Skeletal muscle satellite cell (primary cell): ENCODE measurements around the gene ZNF609.
"Not testable (repeated sequence)": the region's sequence is repeated elsewhere in the genome, so short reads cannot be mapped to it uniquely, and the experiment has no call there.

Source experiments
- H3K27me3 ChIP-seq: 2 replicates; pipeline ENCODE4 v1.7.0; 2013; ENCODE audit warnings: low read length; ENCODE audit not compliant: control insufficient read depth, insufficient read depth
- H3K36me3 ChIP-seq: 2 replicates; pipeline ENCODE4 v1.7.0; 2013; ENCODE audit warnings: mild to moderate bottlenecking, control low read depth, low read length; ENCODE audit not compliant: insufficient read depth
- H3K4me1 ChIP-seq: 2 replicates; pipeline ENCODE4 v1.7.0; 2013; ENCODE audit warnings: low read length; ENCODE audit not compliant: control insufficient read depth, insufficient read depth
- H3K4me2 ChIP-seq: 2 replicates; pipeline ENCODE4 v1.7.0; 2013; ENCODE audit warnings: mild to moderate bottlenecking, low read length
- H3K4me3 ChIP-seq: 2 replicates; pipeline ENCODE4 v1.7.0; 2013; ENCODE audit warnings: low read length
- H3K9ac ChIP-seq: 2 replicates; pipeline ENCODE4 v1.7.0; 2013; ENCODE audit warnings: mild to moderate bottlenecking, low read depth, low read length, moderate library complexity
- H3K9me3 ChIP-seq: replicated peaks from 2 replicates; pipeline ENCODE4 v1.7.0; 2013; ENCODE audit warnings: mild to moderate bottlenecking, control low read depth, low read length

ZNF609 gene

DNA sequence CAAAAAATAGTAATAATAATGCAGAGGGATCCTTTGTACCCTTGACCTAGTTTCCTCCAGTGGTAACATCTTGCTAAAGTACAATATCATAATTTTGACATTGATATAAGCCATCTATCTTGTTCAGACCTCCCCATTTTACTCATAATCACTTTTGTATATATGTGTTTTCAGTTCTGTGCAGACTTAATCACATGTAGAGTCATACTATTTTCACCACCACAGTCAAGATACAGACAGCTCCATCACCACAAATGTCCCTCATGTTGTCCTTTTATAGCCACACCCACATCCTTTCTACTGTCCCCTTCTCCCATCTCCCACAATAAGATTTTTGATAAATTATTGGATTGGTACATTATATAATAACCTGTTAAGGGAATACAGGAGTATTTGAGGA, 25.4 kb downstream of the ZNF609 start:
- Histone ChIP-seq H3K4me1 (no peaks in the 10 kb centered on the region), H3K36me3 (peaks cover 5% of the 10 kb centered on the region), H3K4me3 (no peak overlapping the region), H3K4me2 (no peak overlapping the region), H3K9me3 (no peaks in the 10 kb centered on the region), H3K27me3 (no peaks in the 10 kb centered on the region), H3K9ac (no peak overlapping the region)

DNA sequence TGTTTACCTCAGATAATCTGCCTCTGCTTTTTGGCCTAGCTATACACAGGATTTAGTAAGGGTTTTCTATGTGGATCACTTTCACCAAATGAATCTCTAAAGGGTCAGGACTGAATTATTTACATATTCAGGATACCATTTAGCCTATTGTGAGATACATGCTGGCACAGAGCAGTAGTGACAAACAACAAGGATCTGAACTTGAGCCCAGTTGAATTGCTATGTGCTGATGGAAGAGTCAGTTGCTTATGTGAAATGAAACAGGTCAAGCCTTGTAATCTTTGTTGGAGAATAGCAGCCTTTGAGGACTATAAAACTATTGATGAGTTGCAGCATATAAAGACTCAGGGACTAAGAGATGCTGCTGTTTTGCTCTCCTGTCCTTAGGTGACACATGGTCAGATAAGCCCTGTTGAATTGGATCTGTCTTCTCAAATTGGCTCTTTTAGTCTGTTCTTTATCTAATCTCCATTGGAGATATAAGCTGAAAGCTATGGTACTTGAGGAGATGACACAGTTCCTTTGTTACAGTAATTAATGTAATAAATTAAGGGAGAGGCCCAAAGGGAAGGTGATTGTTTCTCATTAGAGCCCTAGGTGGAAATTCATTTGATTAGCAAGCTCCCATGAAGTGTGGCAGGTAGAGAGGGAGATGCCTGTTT, 30.4 kb downstream of the ZNF609 start:
- no peak overlapping the region for H3K4me2 ChIP-seq
- peaks cover 11% of the 10 kb centered on the region for H3K36me3 ChIP-seq
- H3K27me3 ChIP-seq: no peaks in the 10 kb centered on the region
- no peak overlapping the region for H3K9ac ChIP-seq
- no peaks in the 10 kb centered on the region for H3K4me1 ChIP-seq
- no peaks in the 10 kb centered on the region for H3K9me3 ChIP-seq
- no peak overlapping the region for H3K4me3 ChIP-seq

- Histone ChIP-seq H3K36me3 (peaks cover 14% of the 10 kb centered on the region), H3K27me3 (no peaks in the 10 kb centered on the region), H3K9me3 (no peaks in the 10 kb centered on the region), H3K4me1 (no peaks in the 10 kb centered on the region), H3K4me2 (no peak overlapping the region), H3K4me3 (no peak overlapping the region), H3K9ac (no peak overlapping the region)
These were observed 33.3 kb downstream of the ZNF609 start for GRCh38 chr15:64493641-64494040.

DNA sequence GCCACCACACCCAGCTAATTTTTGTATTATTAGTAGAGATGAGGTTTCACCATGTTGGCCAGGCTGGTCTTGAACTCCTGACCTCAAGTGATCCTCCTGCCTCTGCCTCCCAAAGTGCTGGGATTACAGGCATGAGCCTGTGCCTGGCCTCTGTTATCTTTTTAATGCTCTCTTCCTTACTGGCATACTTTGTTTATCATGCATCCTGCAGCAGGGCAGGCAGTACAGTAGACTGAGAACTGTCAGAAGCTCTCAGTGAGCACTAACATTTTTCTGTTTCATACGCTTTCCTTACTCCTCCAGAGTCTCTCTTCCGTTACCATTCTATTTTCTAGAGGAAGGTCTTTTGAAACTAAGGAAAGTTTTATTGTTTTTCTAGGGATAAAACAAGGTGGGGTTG, 35.6 kb downstream of the ZNF609 start:
- not testable (repeated sequence) for H3K27me3 ChIP-seq, H3K4me1 ChIP-seq, H3K9ac ChIP-seq, H3K4me3 ChIP-seq, H3K9me3 ChIP-seq, H3K4me2 ChIP-seq
- peaks cover 26% of the 10 kb centered on the region for H3K36me3 ChIP-seq

DNA sequence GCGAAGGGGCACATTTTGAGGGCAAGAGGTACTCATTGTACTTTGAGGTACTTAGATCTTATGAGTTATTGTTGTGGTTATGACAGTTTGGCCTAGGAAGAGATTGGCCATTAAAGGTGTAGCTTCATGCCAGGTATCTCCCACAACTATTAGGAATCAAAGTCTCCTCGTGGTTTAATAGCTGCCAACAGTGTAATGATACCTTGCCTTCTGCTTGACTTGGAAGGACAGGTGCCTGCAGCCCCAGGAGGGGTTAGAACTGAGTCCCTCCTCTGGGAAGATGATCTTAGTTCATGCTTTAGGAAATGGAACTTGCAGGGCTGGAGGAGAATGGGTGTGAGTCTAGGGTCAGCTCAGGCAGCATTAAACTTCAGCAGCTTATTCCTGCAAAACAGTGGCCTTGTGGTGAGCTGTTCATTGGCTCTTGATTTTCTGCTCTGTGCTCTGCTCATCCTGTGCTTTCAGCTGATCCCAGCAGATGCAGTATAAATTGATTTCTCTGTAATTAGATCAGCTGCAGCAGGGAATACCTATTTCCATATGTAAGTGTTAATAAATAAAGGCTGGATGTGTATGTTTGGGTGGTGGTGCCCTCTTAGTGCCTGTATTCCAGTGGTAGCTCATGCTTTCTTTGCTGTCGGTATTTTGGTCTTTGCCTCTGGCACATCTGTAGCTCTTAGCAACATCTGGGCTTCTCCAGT, 40.5 kb downstream of the ZNF609 start:
- Histone ChIP-seq H3K4me3 (no peak overlapping the region), H3K9ac (no peak overlapping the region), H3K4me1 (peaks cover 19% of the 10 kb centered on the region), H3K27me3 (no peaks in the 10 kb centered on the region), H3K4me2 (no peak overlapping the region), H3K36me3 (peaks cover 46% of the 10 kb centered on the region), H3K9me3 (no peaks in the 10 kb centered on the region)

GRCh38 chr15:64501396-64501715, 41.0 kb downstream of the ZNF609 start:
- Histone ChIP-seq H3K4me3 (no peak overlapping the region), H3K36me3 (peaks cover 46% of the 10 kb centered on the region), H3K27me3 (no peaks in the 10 kb centered on the region), H3K4me2 (no peak overlapping the region), H3K9me3 (no peaks in the 10 kb centered on the region), H3K4me1 (peaks cover 19% of the 10 kb centered on the region), H3K9ac (no peak overlapping the region)

GRCh38 chr15:64502151-64502550, 41.8 kb downstream of the ZNF609 start:
- no peak overlapping the region for H3K4me2 ChIP-seq
- H3K9ac ChIP-seq: no peak overlapping the region
- peaks cover 22% of the 10 kb centered on the region for H3K4me1 ChIP-seq
- H3K9me3 ChIP-seq: no peaks in the 10 kb centered on the region
- H3K4me3 ChIP-seq: no peak overlapping the region
- peaks cover 49% of the 10 kb centered on the region for H3K36me3 ChIP-seq
- no peaks in the 10 kb centered on the region for H3K27me3 ChIP-seq

- peak overlapping the region; percentile 33 for H3K4me2 ChIP-seq
- no peaks in the 10 kb centered on the region for H3K27me3 ChIP-seq
- H3K36me3 ChIP-seq: peaks cover 49% of the 10 kb centered on the region
- H3K4me1 ChIP-seq: peaks cover 26% of the 10 kb centered on the region
- no peaks in the 10 kb centered on the region for H3K9me3 ChIP-seq
- H3K9ac ChIP-seq: no peak overlapping the region
- H3K4me3 ChIP-seq: no peak overlapping the region
These were observed 42.2 kb downstream of the ZNF609 start for GRCh38 chr15:64502551-64502950.

- no peaks in the 10 kb centered on the region for H3K27me3 ChIP-seq
- peaks cover 27% of the 10 kb centered on the region for H3K4me1 ChIP-seq
- no peaks in the 10 kb centered on the region for H3K9me3 ChIP-seq
- H3K9ac ChIP-seq: no peak overlapping the region
- H3K4me2 ChIP-seq: peak overlapping the region; percentile 33
- H3K4me3 ChIP-seq: no peak overlapping the region
- peaks cover 49% of the 10 kb centered on the region for H3K36me3 ChIP-seq
These were observed 42.8 kb downstream of the ZNF609 start for GRCh38 chr15:64503197-64503596.

GRCh38 chr15:64503640-64504039, 43.3 kb downstream of the ZNF609 start:
- H3K9me3 ChIP-seq: no peaks in the 10 kb centered on the region
- peak overlapping the region; percentile 33 for H3K4me2 ChIP-seq
- H3K4me1 ChIP-seq: peaks cover 27% of the 10 kb centered on the region
- H3K4me3 ChIP-seq: no peak overlapping the region
- peaks cover 49% of the 10 kb centered on the region for H3K36me3 ChIP-seq
- H3K9ac ChIP-seq: no peak overlapping the region
- no peaks in the 10 kb centered on the region for H3K27me3 ChIP-seq

DNA sequence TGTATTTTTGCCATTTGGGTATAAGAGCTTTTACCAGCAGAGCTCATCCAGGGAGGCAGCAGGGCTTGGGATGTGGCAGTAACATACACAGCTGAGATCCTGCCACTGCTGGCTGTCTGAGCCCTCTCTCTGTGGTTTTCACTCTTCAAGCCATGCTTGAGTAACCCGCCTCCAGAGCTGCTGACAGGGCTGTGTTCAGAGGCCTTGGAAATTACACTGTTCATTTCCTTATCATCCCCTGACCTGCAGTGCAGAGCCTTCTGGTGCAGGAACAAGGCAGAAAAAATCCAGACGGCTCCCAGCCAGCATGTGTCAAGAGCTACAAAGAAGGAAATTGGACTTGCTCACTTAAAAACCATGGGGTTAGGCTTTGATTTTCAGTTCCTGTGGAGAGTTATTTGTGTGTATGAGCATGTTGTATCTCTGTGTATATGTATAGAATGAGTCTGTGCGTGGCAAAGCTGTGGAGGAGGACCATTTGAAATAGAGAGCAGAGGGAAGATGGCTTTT, 47.0 kb downstream of the ZNF609 start:
- no peak overlapping the region for H3K4me3 ChIP-seq
- H3K9ac ChIP-seq: no peak overlapping the region
- H3K27me3 ChIP-seq: no peaks in the 10 kb centered on the region
- H3K36me3 ChIP-seq: peaks cover 19% of the 10 kb centered on the region
- no peak overlapping the region for H3K4me2 ChIP-seq
- no peaks in the 10 kb centered on the region for H3K9me3 ChIP-seq
- H3K4me1 ChIP-seq: peaks cover 24% of the 10 kb centered on the region

GRCh38 chr15:64507845-64508244, 47.5 kb downstream of the ZNF609 start:
- Histone ChIP-seq H3K36me3 (peaks cover 19% of the 10 kb centered on the region), H3K4me3 (no peak overlapping the region), H3K4me1 (peaks cover 19% of the 10 kb centered on the region), H3K9me3 (no peaks in the 10 kb centered on the region), H3K4me2 (no peak overlapping the region), H3K27me3 (no peaks in the 10 kb centered on the region), H3K9ac (no peak overlapping the region)
